HG03469 (cell line): ENCODE data around the gene CYP2W1.
A peak's percentile ranks its signal among the peaks of the same experiment; 100 is the strongest.

Experiments
- ATAC-seq: cut with Tn5 transposase; IDR thresholded peaks from one replicate; pipeline ENCODE4 v1.9.1; 2021; ENCODE audit warnings: mild to moderate bottlenecking, moderate library complexity, moderate number of reproducible peaks; ENCODE audit not compliant: unreplicated experiment

The CYP2W1 gene

GRCh38 chr7:963236-964078 is 19.5 kb upstream of the CYP2W1 start:
- no peak for ATAC-seq

GRCh38 chr7:964401-965231 is 18.4 kb upstream of the CYP2W1 start:
- no peak for ATAC-seq

- no peak for ATAC-seq
Observed at GRCh38 chr7:966291-967069, 16.5 kb upstream of the CYP2W1 start.

GRCh38 chr7:967361-968082 is 15.5 kb upstream of the CYP2W1 start:
- ATAC-seq, result no peak

GRCh38 chr7:968205-969105 is 14.5 kb upstream of the CYP2W1 start:
- no peak for ATAC-seq

- no peak for ATAC-seq
Observed at GRCh38 chr7:969403-969802, 13.6 kb upstream of the CYP2W1 start.

- ATAC-seq, result no peak
Observed at GRCh38 chr7:970744-971143, 12.2 kb upstream of the CYP2W1 start.

GRCh38 chr7:972110-972509 is 10.9 kb upstream of the CYP2W1 start:
- ATAC-seq, result no peak

- no peak for ATAC-seq
Observed at GRCh38 chr7:972676-973309, 10.2 kb upstream of the CYP2W1 start.

GRCh38 chr7:973312-973711 is 9.7 kb upstream of the CYP2W1 start:
- no peak for ATAC-seq

GRCh38 chr7:974172-974571 is 8.8 kb upstream of the CYP2W1 start:
- no peak for ATAC-seq

- ATAC-seq, result peak; percentile 35
Observed at GRCh38 chr7:974820-975681, 7.9 kb upstream of the CYP2W1 start, which contains the start of gene COX19. TSS of gene COX19 (minus strand) at chr7:975549. CDS start at chr7:975509, 40 bp downstream.

GRCh38 chr7:975702-976473 is 7.1 kb upstream of the CYP2W1 start:
- ATAC-seq, result no peak

GRCh38 chr7:976901-977325 is 6.1 kb upstream of the CYP2W1 start:
- ATAC-seq, result no peak

GRCh38 chr7:977326-978048 is 5.5 kb upstream of the CYP2W1 start:
- ATAC-seq, result no peak

GRCh38 chr7:978049-978346 is 5.0 kb upstream of the CYP2W1 start:
- no peak for ATAC-seq
